Measurements from ENCODE around the gene LEF1.
A peak's percentile ranks its signal among the peaks of the same experiment; 100 is the strongest.
"Not testable (repeated sequence)": the region's sequence is repeated elsewhere in the genome, so short reads cannot be mapped to it uniquely, and the experiment has no call there.

Gene LEF1

DNA sequence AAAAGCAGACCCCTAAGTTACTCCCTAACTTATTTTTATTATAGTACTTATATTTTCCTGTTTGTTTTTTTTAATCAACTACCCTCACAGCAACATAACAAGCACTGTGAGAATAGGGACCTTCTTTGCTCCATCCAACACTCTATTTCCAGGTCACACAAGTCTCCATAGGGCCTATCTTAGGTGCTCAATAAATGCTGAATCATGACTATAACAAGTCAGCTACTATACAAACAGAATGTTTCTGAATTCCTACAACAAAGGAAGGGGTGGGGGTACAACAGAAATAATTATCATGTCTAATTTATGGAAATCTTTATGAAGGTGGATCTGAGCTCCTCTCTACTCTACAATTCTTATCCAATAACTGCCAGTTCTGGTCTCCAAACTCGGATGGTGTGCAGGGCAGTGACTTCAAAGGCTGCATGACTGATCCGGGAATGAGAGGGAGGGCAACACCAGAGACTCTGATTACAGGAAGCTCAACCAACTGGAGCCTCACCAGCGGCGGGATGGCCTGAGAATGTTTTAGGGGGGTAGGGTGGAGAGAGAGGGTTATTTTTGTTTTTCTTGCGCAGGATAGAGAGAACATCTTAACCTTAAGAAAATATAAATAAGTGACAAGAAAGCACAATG is 107.9 kb downstream of the LEF1 start:
- no peak for DNase-seq (ENCODE audit: low read depth, low spot score)

DNA sequence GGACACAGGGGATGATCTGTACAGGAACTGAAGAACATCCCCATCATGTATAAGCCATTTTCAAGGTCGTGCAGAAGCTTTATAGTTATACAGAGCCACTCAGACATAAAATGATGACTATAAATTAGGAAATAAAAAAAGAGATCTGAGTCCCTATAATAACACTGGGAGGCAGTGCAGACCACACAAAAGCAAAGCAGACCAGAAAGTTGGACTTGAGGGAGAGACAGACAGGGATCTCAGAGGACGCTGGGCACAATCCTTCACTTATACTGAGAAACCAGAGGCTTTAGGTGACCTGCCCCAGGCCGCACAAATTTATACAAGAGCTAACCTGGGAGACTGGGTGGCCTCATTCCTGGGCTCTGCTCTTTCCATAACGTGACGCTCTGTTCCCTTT is 108.6 kb downstream of the LEF1 start:
- no peak for DNase-seq (ENCODE audit: low read depth, low spot score)

DNA sequence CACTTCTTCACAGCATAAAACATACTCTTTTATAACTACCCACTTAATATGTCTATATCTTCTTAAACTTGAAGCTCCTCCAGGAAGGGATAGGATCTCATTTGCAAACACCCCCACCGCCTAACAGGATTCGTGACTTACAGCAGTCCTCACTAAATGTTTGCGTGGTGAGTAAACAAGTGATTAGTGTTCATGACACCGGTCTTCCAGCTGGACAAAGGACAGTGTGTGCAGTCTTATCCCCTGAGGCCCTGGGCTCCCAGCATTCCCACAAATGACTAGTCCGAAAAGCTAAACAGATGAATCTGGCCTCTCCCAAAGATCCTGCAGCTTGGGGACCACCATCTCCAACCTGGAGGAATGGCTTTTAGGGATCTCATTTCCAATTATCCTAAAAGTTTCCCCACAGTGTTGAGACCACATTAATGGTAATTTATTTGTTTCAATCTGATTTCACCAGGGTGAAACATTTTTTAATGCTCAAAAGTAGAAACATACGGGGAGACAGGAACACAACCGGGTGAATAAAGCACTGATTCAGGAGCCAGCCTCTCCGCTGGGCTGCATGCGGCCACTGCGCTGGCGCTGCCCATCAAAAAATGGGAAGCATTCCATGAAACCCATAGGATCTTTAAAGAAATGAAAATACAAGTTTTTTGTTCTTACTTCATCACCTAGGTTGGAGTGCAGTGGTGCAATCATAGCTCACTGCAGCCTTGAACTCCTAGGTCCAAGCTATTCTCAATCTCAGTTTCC is 109.9 kb downstream of the LEF1 start:
- no peak for DNase-seq (ENCODE audit: low read depth, low spot score)

DNA sequence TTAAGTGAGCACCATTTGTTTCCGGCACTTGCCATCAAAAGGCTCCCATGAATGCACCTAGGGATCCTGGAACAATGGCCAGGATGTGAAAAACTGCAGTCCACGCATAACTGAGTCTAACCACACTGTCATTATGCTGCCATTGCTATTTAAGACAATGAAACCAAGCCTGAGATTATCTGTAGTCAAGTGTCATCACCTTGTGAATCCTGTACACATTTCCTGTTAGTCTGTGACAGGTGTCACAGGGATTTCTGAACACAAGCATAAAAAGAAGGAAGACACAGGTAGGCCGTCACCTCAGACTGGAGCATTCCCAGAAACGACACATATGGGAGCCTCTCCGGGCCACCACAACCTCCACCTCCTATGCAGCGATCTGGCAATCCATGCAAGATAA is 112.3 kb downstream of the LEF1 start:
- DNase-seq (ENCODE audit: low read depth, low spot score) = no peak

DNA sequence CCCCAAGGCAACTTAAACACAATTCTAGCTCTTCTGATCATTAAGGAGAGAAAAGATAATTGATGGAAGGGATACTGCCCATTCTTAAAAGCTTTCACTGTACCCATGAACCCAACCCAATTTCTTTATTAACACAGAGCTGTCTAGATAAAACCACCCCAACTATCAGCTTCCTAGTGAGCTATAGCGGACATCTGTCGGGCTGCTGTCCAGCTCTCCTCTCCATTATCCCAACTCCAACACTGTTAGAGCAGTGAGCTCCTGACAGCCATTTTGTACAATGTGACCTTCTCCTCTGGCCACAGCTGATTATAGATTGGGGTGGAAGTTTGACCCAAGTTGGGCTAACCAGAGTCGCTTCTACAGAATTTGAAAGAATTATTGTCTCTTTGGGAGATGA is 112.9 kb downstream of the LEF1 start:
- no peak for DNase-seq (ENCODE audit: low read depth, low spot score)

DNA sequence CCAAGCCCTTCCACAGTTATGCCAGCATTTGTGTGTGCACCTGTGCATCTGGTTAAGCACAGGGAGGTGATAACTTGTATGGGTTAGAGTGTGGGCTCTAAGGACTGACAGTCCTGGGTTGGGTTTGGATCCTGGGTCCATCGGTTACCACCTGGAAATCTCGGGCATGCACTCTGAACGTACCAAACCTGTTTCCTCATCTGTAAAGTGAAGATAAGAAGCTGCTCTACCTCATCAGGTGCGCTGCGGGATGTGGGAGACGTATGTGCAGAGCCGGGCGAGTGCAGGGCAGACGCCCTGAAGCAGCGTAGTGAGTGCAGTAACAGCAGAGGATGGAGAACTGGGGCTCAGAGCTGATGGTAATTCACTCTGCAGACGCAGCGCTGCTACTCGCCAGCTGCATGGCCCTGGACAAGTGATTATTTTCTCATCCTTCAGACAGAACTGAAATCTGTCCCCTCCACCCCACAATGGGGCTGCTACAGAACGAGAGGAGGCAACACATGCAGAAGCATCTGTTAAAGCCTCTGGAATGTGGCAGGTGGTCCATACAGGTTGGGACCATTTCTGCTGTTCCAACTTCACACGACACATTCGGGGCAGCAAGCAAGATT is 114.6 kb downstream of the LEF1 start:
- no peak for DNase-seq (ENCODE audit: low read depth, low spot score)

DNA sequence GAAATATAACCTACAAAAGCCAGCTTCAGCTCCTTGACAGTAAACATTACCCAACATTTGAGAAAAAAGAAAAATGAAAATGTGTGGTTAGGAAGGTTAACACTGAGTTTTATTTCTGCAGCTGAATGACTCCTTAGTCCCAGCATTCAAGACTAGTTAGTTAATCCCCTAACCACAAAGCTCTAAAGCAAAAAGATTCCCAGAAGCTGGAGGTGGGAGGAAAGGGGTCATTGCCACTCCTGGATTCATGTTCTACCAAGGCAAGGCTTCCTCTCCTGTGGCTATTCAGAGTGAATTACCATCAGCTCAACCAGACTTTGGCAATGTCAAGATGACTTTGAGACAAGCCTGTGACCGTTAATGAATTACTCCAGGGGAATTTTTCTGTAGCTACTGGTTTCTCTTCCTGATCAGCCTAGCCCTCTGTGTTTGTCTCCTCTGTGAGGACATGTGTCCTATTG is 115.5 kb downstream of the LEF1 start:
- no peak for DNase-seq (ENCODE audit: low read depth, low spot score)

DNA sequence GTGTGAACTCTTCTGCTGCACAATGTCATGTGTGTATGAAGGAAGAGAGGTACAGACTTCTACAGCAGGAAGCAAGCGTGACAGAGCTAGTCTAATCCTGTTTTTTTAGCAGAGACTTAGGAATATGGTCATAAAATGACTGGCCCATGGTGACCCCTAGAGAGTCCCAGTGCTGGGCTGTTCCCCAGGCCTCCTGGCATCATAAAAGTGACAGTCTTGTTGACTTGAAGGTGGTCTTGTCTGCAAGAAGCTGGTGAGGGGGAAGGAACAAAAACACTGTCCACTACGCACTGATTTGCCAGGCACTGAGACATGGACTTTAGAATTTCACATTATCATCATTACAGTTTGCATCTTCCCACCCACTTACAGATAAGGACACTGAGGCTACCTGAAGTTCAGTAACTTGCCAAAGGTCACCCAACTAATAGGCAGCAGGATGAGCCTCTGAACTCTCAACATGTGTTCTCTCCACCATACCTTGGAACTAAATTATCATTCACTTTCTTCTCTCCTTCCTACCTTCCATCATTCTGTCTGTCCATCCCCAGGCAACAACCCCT is 116.1 kb downstream of the LEF1 start:
- no peak for DNase-seq (ENCODE audit: low read depth, low spot score)

DNA sequence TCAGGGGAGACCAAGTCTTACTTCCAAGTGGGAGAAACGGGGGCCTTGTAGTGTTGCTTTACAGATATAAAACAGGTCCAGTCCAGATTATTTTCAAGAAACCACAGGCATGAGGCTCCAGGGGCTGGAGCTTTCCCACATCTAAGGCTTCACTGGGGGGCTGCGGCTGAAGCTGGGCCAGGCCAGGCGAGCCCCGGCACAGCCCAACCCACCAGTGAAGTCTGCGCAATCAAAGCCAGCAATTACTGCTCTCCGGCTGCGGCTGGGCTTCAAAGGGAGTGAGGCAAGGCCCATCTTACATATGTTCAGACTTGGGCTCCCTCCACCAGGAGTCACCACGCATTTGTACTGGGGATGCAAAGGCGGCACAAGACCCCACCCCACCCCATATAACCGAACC is 117.4 kb downstream of the LEF1 start:
- DNase-seq (ENCODE audit: low read depth, low spot score) = no peak

DNA sequence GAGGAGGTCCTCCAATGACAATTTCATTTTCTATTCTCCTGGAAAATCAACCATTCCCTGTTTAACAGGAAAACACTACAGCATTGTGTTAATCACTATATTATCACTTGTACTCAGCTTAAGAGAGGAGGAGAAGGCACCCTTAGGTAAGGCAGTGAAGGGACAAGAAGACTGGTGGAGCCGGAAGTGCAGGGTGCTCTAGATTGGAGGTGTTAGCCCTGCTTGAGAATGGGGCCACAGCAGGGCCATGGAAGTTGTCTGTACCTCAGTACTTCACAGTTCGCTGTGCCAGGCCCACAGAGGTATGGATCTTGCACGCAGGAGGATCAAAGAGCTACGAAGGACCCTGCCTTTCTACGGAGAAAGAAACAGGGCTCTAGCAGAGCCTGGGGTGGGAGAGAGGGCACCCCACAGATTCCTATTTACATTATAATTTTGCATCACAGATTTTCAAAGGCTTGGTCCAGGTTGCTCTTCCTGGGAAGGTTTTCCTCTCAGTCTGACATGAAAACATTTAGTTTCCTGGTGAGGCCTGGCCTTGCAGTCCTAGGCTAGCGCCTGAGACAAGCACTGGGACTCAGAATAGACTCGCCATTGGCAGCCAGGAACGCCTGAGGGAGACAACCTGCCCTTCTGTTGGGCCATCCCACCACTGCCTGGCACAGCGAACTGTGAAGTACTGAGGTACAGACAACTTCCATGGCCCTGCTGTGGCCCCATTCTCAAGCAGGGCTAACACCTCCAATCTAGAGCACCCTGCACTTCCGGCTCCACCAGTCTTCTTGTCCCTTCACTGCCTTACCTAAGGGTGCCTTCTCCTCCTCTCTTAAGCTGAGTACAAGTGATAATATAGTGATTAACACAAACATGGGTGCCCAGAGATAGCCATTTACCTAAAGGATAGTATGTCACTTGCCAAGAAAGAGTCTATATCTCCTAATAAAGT is 118.3 kb downstream of the LEF1 start:
- DNase-seq (ENCODE audit: low read depth, low spot score) = not testable (repeated sequence)

DNA sequence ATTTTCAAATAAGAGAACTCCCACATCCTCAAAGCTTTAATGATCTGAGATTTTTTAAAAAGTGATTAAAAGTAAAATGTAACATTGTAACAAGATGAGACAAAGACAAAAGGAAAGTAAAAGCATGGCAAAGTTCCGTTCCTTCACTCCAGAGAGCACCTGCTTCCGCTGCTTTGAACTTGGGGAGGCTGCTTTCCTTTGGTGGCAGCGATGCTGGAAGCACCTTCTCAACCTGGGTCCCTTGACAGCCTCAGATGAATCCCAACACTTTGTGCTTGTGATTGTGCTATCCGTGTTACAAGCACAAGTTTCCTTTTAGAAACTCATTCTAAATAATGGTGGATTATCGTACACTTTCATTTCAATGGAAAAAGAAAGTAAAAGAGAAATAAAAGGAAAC is 119.3 kb downstream of the LEF1 start:
- no peak for DNase-seq (ENCODE audit: low read depth, low spot score)

DNA sequence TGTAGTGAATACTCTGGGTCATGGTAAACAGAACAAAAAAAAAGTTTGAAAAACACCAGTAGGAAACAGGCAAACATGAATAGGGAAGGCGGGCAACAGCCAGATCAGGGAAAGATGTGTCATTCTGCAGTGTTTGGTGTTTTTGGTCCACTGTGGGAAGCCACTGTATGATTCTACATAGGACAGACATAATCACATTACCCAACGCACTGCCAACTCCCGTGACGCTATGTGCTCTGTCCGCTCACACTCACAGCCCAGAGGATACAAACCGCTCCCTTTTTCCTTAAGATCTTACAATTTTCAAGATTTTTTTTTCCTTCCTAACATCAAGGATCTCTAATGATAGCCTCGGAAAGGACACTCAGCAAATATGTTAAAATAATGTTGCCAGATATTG is 119.7 kb downstream of the LEF1 start:
- no peak for DNase-seq (ENCODE audit: low read depth, low spot score)

DNA sequence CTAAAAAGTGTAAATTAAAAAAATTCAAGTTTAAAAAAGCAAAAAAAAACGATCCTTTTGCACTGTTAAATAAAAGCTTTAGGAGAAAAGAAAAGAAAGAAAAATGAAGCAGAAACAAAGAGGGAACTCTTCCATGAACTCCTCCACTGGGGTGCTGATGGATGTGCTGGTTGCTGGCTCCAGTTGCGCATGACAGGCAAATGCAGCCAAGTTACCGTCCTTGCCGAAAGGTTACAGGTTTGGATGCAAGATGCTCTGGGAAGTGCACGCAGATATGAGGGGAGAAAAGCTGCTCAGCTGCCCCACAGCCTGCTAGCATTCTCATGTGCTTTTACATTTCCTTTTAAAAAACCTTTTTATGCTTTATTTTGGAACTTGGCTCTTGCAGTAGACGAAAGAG is 120.6 kb downstream of the LEF1 start:
- DNase-seq (ENCODE audit: low read depth, low spot score) = no peak

DNA sequence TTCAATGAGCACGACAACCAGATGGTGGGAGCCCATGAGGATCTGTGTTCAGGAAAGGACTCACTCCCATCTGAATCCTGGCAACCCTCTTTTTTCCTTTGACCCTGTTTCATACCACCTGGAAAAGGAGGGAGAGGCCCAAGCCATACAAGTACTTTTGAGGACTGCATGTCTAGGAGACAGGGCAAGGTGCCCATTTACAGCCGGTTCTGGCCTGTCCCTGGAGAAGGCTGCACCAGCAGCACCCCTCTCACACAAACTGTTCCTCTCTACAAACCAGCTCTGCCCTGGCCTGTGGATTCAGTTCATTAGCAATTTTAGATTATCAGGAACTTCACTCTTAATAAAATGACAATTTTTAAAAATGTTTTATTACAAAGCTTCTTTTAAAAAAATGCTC is 121.5 kb downstream of the LEF1 start:
- DNase-seq (ENCODE audit: low read depth, low spot score) = no peak

DNA sequence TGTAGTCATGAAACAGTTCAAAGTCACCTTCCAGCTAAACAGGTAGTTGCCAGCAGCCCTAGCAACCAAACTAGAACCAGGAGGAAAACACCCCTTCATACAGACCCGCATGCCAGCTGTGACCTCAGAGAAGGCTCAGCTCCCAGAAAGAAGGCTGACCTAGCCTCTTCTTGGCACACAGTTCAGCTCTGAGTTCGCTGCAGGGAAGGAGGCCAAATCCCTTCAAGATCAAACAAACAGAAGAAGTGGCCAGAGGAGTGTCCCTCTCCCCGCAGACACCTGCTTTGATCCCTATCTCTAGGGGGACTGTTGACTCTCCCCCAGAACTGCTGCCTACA is 123.1 kb downstream of the LEF1 start:
- DNase-seq (ENCODE audit: low read depth, low spot score) = no peak

DNA sequence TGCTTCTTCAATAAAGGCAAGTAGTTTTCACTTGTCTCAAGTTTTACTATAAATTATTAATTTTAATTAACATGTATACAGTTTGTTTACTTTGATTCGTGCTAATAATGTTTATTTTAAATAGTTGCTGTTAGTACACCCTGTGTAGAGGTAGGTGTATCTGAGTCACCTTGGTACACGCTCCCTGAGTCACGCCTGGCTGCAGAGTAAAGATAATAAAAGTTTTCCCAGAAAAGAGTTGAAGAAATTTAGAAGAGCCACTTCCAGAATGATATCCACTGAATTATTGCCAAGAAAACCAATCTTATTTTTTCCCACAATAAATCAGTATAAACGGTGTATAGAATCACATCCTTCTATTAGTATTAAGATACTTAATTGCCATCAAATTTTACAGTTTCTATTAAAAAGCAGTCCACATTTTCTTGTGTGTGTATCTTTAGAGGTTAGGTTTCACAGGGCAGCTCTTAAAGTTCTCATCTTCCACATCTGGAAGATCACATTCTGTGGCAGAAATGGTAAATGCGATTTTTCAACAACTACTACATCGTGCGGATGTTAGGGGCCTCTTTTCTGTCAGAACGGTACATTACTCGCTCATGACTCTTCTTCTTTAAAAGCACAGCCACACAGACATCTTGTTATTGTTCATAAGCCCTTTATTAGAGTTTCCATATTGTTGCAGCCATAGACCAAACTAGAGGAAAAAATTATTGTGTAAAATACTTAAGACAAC is 123.6 kb downstream of the LEF1 start:
- no peak for DNase-seq (ENCODE audit: low read depth, low spot score)

DNA sequence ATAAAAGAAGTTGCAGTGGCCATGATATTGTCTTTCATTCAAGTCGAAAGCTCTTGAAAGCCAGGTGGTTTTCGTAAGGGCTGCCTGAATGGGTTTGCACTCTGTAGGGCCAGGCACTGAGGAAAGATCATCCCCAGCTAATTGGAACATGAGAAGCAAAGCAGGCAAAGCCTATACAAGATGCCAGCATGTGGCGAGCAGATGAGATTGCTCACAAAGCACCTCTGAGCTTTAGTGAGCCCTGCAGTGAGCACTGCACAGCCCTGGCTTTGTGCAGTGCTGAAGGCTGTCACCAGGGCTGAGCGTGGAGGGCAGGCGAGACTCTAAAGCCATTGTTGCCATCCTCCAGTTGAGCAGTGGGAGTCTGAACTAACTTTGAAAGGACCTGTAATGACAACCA is 125.2 kb downstream of the LEF1 start:
- DNase-seq (ENCODE audit: low read depth, low spot score) = no peak

DNA sequence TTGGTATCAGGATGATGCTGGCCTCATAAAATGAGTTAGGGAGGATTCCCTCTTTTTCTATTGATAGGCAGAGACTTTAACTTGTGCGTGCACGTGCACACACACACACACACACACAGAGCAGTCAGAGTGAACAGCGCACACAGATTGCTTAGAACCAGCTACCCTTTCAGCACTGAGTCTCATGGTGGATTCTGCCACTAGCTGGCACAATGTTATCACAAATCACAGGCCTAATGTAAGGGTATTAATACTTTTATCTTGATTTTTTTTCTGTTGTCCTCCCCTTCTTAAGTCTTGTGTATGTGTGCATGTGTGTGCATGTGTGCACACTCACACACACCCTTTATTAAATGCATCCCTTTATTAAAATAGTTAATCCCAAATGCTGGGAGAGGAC is 125.8 kb downstream of the LEF1 start:
- DNase-seq (ENCODE audit: low read depth, low spot score) = no peak

DNA sequence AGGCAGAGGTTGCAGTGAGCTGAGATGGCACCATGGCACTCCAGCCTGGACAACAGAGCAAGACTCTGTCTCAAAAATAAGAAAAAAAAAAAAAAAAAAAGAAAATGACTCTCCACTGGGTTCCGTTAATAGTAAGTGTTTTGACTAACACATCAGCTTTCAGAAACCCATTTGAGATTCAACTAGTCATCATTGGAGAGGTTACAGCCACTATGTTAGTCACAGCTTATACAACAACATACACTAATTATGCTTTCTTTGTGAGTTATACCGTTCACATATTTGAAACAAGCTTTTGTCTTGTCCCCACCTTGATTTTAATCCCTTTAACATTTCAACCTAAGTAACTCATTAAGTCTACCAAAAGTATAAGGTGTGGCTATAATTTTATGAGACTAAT is 130.8 kb downstream of the LEF1 start:
- no peak for DNase-seq (ENCODE audit: low read depth, low spot score)

DNA sequence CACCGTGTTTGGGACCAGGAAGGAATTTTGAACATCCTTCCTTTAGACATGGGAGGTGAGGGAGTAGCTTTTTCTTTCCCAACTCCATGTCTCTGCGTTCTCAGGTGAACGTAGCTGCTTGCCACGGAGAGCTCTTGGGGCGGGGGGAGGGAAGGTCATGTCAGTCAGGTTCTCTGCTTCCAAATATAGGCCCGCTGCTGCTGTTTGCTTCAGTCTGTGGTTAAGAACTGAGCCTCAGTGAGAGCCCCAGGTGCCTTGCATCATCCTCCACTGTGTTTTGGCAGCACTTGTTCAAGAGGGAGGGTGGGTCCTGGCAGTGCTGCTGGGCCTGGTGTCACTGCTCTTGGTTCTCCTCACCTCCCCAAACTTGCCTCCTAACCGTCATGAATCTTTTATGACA is 132.5 kb downstream of the LEF1 start:
- peak; percentile 51 for DNase-seq (ENCODE audit: low read depth, low spot score)

DNA sequence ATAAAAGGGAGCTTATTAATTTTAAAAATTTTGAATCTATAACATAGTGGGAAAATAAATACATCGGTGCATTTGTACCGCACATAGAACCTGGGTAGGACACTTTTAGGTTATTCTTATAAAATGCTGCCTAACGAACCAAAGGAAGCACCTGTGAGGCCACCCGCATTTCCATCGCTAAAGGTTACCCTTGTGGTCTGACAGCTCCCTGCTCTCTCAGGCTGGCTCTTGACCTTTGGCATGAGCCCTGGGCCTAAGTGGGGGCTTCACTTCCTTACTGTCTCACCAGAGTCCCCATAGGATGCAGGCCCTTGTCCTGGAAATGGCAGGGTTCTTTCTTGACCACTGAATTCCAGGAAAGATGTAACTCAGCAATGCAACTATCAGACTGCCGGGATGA is 133.0 kb downstream of the LEF1 start:
- DNase-seq (ENCODE audit: low read depth, low spot score) = no peak

Data from activated naive CD8-positive, alpha-beta T cell treated with anti-CD3 and anti-CD28 coated beads, Interleukin-2, amount 50 U/mL, for 16 hours (primary cell).